IPS-18a (cell line): ENCODE results near the gene CDR2.

ENCODE experiments used
- H3K27ac ChIP-seq: one replicate; pipeline ENCODE4 v1.5.1; 2013; ENCODE audit warnings: low read length
- H3K27me3 ChIP-seq: one replicate; pipeline ENCODE4 v1.6.1; 2013; ENCODE audit warnings: mild to moderate bottlenecking, low read length; ENCODE audit not compliant: control insufficient read depth, insufficient read depth
- H3K36me3 ChIP-seq: one replicate; pipeline ENCODE4 v1.6.1; 2013; ENCODE audit warnings: low read depth, low read length; ENCODE audit not compliant: control insufficient read depth
- H3K4me1 ChIP-seq: one replicate; pipeline ENCODE4 v1.6.1; 2013; ENCODE audit warnings: low read depth, low read length; ENCODE audit not compliant: control insufficient read depth
- H3K4me3 ChIP-seq: one replicate; pipeline ENCODE4 v1.5.1; 2013; ENCODE audit warnings: low read length
- H3K9ac ChIP-seq: one replicate; pipeline ENCODE4 v1.6.1; 2013; ENCODE audit warnings: mild to moderate bottlenecking, low read length, moderate library complexity
- H3K9me3 ChIP-seq: one replicate; pipeline ENCODE4 v1.6.1; 2013; ENCODE audit warnings: low read depth, low read length; ENCODE audit not compliant: control insufficient read depth

CDR2 gene

GRCh38 chr16:22321340-22322001 is 52.9 kb downstream of the CDR2 start:
- no peaks in the 10 kb centered on the region for H3K9me3 ChIP-seq
- peaks cover 65% of the 10 kb centered on the region for H3K36me3 ChIP-seq
- H3K9ac ChIP-seq = peak overlapping the region; percentile 11
- H3K4me1 ChIP-seq = no peaks in the 10 kb centered on the region
- no peak overlapping the region for H3K27ac ChIP-seq
- no peaks in the 10 kb centered on the region for H3K27me3 ChIP-seq
- H3K4me3 ChIP-seq = no peak overlapping the region

- Histone ChIP-seq H3K9ac (no peak overlapping the region), H3K27ac (no peak overlapping the region), H3K36me3 (peaks cover 65% of the 10 kb centered on the region), H3K9me3 (no peaks in the 10 kb centered on the region), H3K4me1 (no peaks in the 10 kb centered on the region), H3K4me3 (no peak overlapping the region), H3K27me3 (no peaks in the 10 kb centered on the region)
Observed at GRCh38 chr16:22320572-22321339, 53.7 kb downstream of the CDR2 start.

GRCh38 chr16:22318690-22319358 is 55.6 kb downstream of the CDR2 start:
- Histone ChIP-seq H3K9me3 (no peaks in the 10 kb centered on the region), H3K27me3 (no peaks in the 10 kb centered on the region), H3K9ac (no peak overlapping the region), H3K4me1 (no peaks in the 10 kb centered on the region), H3K36me3 (peaks cover 65% of the 10 kb centered on the region), H3K4me3 (no peak overlapping the region), H3K27ac (no peak overlapping the region)

- peaks cover 72% of the 10 kb centered on the region for H3K36me3 ChIP-seq
Observed at GRCh38 chr16:22317625-22318024, 56.8 kb downstream of the CDR2 start.

GRCh38 chr16:22317001-22317530 is 57.4 kb downstream of the CDR2 start:
- H3K27me3 ChIP-seq = no peaks in the 10 kb centered on the region

More at GRCh38 chr16:22317625-22318024, 56.8 kb downstream of the CDR2 start:
- H3K4me1 ChIP-seq = no peaks in the 10 kb centered on the region
- H3K27ac ChIP-seq = no peak overlapping the region
- no peak overlapping the region for H3K4me3 ChIP-seq
- H3K9me3 ChIP-seq = no peaks in the 10 kb centered on the region
- no peak overlapping the region for H3K9ac ChIP-seq
- H3K27me3 ChIP-seq = no peaks in the 10 kb centered on the region

GRCh38 chr16:22316411-22316811 is 58.0 kb downstream of the CDR2 start:
- H3K27me3 ChIP-seq = no peaks in the 10 kb centered on the region
- no peak overlapping the region for H3K4me3 ChIP-seq
- H3K9ac ChIP-seq = no peak overlapping the region
- H3K36me3 ChIP-seq = peaks cover 72% of the 10 kb centered on the region
- H3K4me1 ChIP-seq = no peaks in the 10 kb centered on the region
- no peak overlapping the region for H3K27ac ChIP-seq
- no peaks in the 10 kb centered on the region for H3K9me3 ChIP-seq

More at GRCh38 chr16:22317001-22317530, 57.4 kb downstream of the CDR2 start:
- no peaks in the 10 kb centered on the region for H3K4me1 ChIP-seq
- no peaks in the 10 kb centered on the region for H3K9me3 ChIP-seq
- peaks cover 72% of the 10 kb centered on the region for H3K36me3 ChIP-seq
- H3K4me3 ChIP-seq = no peak overlapping the region
- H3K27ac ChIP-seq = no peak overlapping the region
- H3K9ac ChIP-seq = no peak overlapping the region

GRCh38 chr16:22315979-22316378 is 58.4 kb downstream of the CDR2 start:
- H3K9ac ChIP-seq = no peak overlapping the region
- no peak overlapping the region for H3K27ac ChIP-seq
- no peaks in the 10 kb centered on the region for H3K9me3 ChIP-seq
- H3K36me3 ChIP-seq = peaks cover 73% of the 10 kb centered on the region
- H3K4me3 ChIP-seq = no peak overlapping the region
- no peaks in the 10 kb centered on the region for H3K27me3 ChIP-seq
- H3K4me1 ChIP-seq = no peaks in the 10 kb centered on the region

GRCh38 chr16:22314661-22315626 is 59.5 kb downstream of the CDR2 start:
- H3K4me3 ChIP-seq = no peak overlapping the region
- no peak overlapping the region for H3K9ac ChIP-seq
- H3K36me3 ChIP-seq = peaks cover 74% of the 10 kb centered on the region
- H3K27me3 ChIP-seq = no peaks in the 10 kb centered on the region
- H3K27ac ChIP-seq = no peak overlapping the region
- H3K4me1 ChIP-seq = no peaks in the 10 kb centered on the region
- no peaks in the 10 kb centered on the region for H3K9me3 ChIP-seq

GRCh38 chr16:22313876-22314470 is 60.4 kb downstream of the CDR2 start:
- Histone ChIP-seq H3K27me3 (no peaks in the 10 kb centered on the region), H3K27ac (no peak overlapping the region), H3K9ac (no peak overlapping the region), H3K9me3 (no peaks in the 10 kb centered on the region), H3K4me1 (no peaks in the 10 kb centered on the region), H3K4me3 (no peak overlapping the region), H3K36me3 (peaks cover 77% of the 10 kb centered on the region)

GRCh38 chr16:22312897-22313781 is 61.3 kb downstream of the CDR2 start:
- H3K27me3 ChIP-seq = no peaks in the 10 kb centered on the region
- no peak overlapping the region for H3K4me3 ChIP-seq
- H3K36me3 ChIP-seq = peaks cover 79% of the 10 kb centered on the region
- H3K9me3 ChIP-seq = no peaks in the 10 kb centered on the region
- no peaks in the 10 kb centered on the region for H3K4me1 ChIP-seq
- H3K9ac ChIP-seq = no peak overlapping the region
- no peak overlapping the region for H3K27ac ChIP-seq
